HepG2 (cell line): Measurements from ENCODE around the gene RNF123. TPM values are rescaled to one million over a fixed set of nuclear protein-coding genes. Genes with fewer than 3 reads are reported as not detected.

ENCODE experiments used
- ATAC-seq: fragments of 200-7000 bp; cut with Tn5 transposase; 3 replicates; pipeline ENCODE4 v1.9.1; 2020; ENCODE audit warnings: mild to moderate bottlenecking, moderate library complexity
- BruUV-seq: library from RNA; stranded (reverse); fragments of 400-500 nt; replicated peaks from 2 replicates; lab custom pipeline; 2021; lab: Mats Ljungman, UMichigan
- CTCF ChIA-PET: fragments of 300-600 bp; formaldehyde crosslinking; extraction: SDS; loops from one replicate; lab custom pipeline; 2021; ENCODE audit warnings: low total read pairs, inconsistent platforms, low intra/inter-chr PET ratio; lab: Yijun Ruan, JAX
- POLR2A ChIA-PET: fragments of 350-600 bp; sonication (Branson Sonifier 250); formaldehyde crosslinking; loops from one replicate; lab custom pipeline; 2020; ENCODE audit warnings: antibody characterized with exemption, inconsistent platforms; lab: Yijun Ruan, JAX
- DNase-seq: peaks from one replicate; pipeline ENCODE4 v3.0.0-alpha.2; 2015; ENCODE audit warnings: low spot score
- FAIRE-seq: peaks from 3 replicates; lab custom pipeline; 2011; peaks lifted over from hg19 to GRCh38; lab: Jason Lieb, UNC
- H2AFZ ChIP-seq: one replicate; pipeline ENCODE4 v1.6.1; 2011; ENCODE audit warnings: low read length, inconsistent platforms
- H3K27ac ChIP-seq: fragments of 300-600 bp; 3 replicates; pipeline ENCODE4 v1.8.0; 2011; ENCODE audit warnings: mixed run types, mild to moderate bottlenecking, mixed read lengths, low read length, inconsistent platforms; ENCODE audit not compliant: insufficient read depth; ENCODE audit errors: extremely low read length
- H3K27me3 ChIP-seq, 2 experiments: fragments of 200-600 bp in 1 of 2; 2 replicates in 1 of 2; 3 replicates in 1 of 2; pipeline versions ENCODE4 v1.6.0 to v1.8.0; 2011; ENCODE audit warnings: low read length in 2 of 2, mild to moderate bottlenecking in 2 of 2, moderate library complexity in 2 of 2, inconsistent platforms in 1 of 2; ENCODE audit not compliant: insufficient read depth in 2 of 2, control insufficient read depth in 1 of 2
- H3K36me3 ChIP-seq, 2 experiments: fragments of 200-600 bp in 1 of 2; replicated peaks in 1 of 2; 2 replicates in 1 of 2; 3 replicates in 1 of 2; pipeline versions ENCODE4 v1.5.1 to v1.8.0; 2011; ENCODE audit warnings: low read length in 2 of 2, inconsistent platforms in 1 of 2; ENCODE audit not compliant: insufficient read depth in 2 of 2, control insufficient read depth in 1 of 2
- H3K4me1 ChIP-seq: 2 replicates; pipeline ENCODE4 v1.5.1; 2012; ENCODE audit warnings: low read length, inconsistent platforms; ENCODE audit not compliant: insufficient read depth
- H3K4me2 ChIP-seq: 2 replicates; pipeline ENCODE4 v1.6.0; 2011; ENCODE audit warnings: low read depth, low read length, inconsistent platforms
- H3K4me3 ChIP-seq, 3 experiments: fragments of 200-600 bp in 1 of 3; sonication (generic), shearing (Covaris generic) in 1 of 3; replicated peaks in 1 of 3; 2 replicates each; pipeline ENCODE4 v1.5.1; 2011 to 2016; ENCODE audit warnings: low read length in 3 of 3, inconsistent platforms in 2 of 3, low read depth in 2 of 3, mild to moderate bottlenecking in 2 of 3, control low read depth in 1 of 3, mixed read lengths in 1 of 3; ENCODE audit not compliant: insufficient read depth in 1 of 3
- H3K79me2 ChIP-seq: one replicate; pipeline ENCODE4 v1.6.1; 2011; ENCODE audit warnings: low read length, inconsistent platforms; ENCODE audit not compliant: insufficient read depth
- H3K9ac ChIP-seq: 2 replicates; pipeline ENCODE4 v1.6.0; 2011; ENCODE audit warnings: mild to moderate bottlenecking, low read depth, low read length, inconsistent platforms; ENCODE audit not compliant: insufficient read depth
- H3K9me3 ChIP-seq: 2 replicates; pipeline ENCODE4 v1.5.1; 2012; ENCODE audit warnings: mild to moderate bottlenecking, low read length
- H4K20me1 ChIP-seq: 2 replicates; pipeline ENCODE4 v1.6.0; 2011; ENCODE audit warnings: inconsistent platforms, mild to moderate bottlenecking, low read length, moderate library complexity; ENCODE audit not compliant: insufficient read depth
- BCL3 ChIP-seq: sonication (generic); formaldehyde crosslinking; IDR thresholded peaks from 2 replicates; pipeline ENCODE4 v1.5.1; 2020; ENCODE audit warnings: mild to moderate bottlenecking, missing genetic modification reagents, moderate library complexity
- HMGA1 ChIP-seq: sonication (generic); formaldehyde crosslinking; conservative IDR thresholded peaks from 2 replicates; pipeline ENCODE4 v1.4.0; 2020; ENCODE audit warnings: missing genetic modification reagents
- RBFOX2 ChIP-seq: fragments of 200-400 bp; formaldehyde crosslinking; IDR thresholded peaks from 2 replicates; pipeline ENCODE4 v1.6.1; 2017; ENCODE audit warnings: low read depth, mild to moderate bottlenecking, low read length
- RBM22 ChIP-seq: fragments of 200-400 bp; formaldehyde crosslinking; optimal IDR thresholded peaks from 2 replicates; pipeline ENCODE3; 2017; ENCODE audit warnings: mild to moderate bottlenecking, low read length, moderate library complexity
- ZNF704 ChIP-seq: sonication (generic); formaldehyde crosslinking; IDR thresholded peaks from 2 replicates; pipeline ENCODE4 v1.8.1; 2023; ENCODE audit warnings: mild to moderate bottlenecking, inconsistent platforms, moderate library complexity, missing genetic modification reagents, borderline replicate concordance
- WGBS: methylation state at CpG from one replicate; pipeline ENCODE4 v1.1.6; 2017; ENCODE audit warnings: low lambda C conversion rate; 5-methylcytosine and 5-hydroxymethylcytosine counted together
- in situ Hi-C: cut with HindIII; loops from 2 replicates; pipeline ENCODE4 v1.10.0; 2017; ENCODE audit warnings: low pct_unique_long_range_greater_than_20kb; ENCODE audit not compliant: extremely low pct_ligation_motif_present
- intact Hi-C: fragments of 100-400 bp; cut with micrococcal nuclease; formaldehyde crosslinking; loops from one replicate; pipeline ENCODE4 v1.10.0; 2022; ENCODE audit not compliant: unreplicated experiment
- polyA plus RNA-seq, 8 experiments: library from polyadenylated mRNA; depleted of rRNA in 3 of 8; stranded (reverse) in 7 of 8; unstranded in 1 of 8; fragments of >200 nt; fragmentation: Illumina TruSeq in 4 of 8; extraction: Trizol in 4 of 8; gene quantifications; 2 replicates each; pipeline versions ENCODE4 v1.2.1 to v1.2.3, GENCODE V29; 2011 to 2016; ENCODE audit warnings: low read depth in 4 of 8, missing spikeins in 1 of 8, mixed read lengths in 1 of 8; ENCODE audit not compliant: insufficient read depth in 1 of 8
- total RNA-seq, 5 experiments: library from RNA; depleted of rRNA; stranded (reverse); fragments of >200 nt; fragmentation: Illumina TruSeq; extraction: Trizol; gene quantifications; 2 replicates each; pipeline ENCODE4 v1.2.3, GENCODE V29; 2016; ENCODE audit warnings: low read depth in 1 of 5

The RNF123 gene
- total and polyA plus RNA-seq, 2 of the 13 experiments (the other 11 are each of a cell fraction or from before 2014, with no cell fraction given): 29.9 to 82.2 TPM

GRCh38 chr3:49704629-49705028 lies 15.3 kb downstream of the RNF123 start:
- no TSS peak for BruUV-seq
- ChIA-PET POLR2A (no interaction called here), CTCF (interaction anchor here (1.7 to 2.3 kb wide), 2 partner anchors 135 to 201 kb away, joined by 7 to 14 read pairs; no protein-coding TSS in a partner anchor)
- Histone ChIP-seq H3K79me2 (no peaks in the 10 kb centered on the region), H3K9me3 (no peaks in the 10 kb centered on the region), H3K27ac (no peak overlapping the region), H3K36me3 (peaks cover 34 to 71% of the 10 kb centered on the region in 2 experiments), H3K4me1 (no peaks in the 10 kb centered on the region), H3K4me3 (no peak overlapping the region), H4K20me1 (no peaks in the 10 kb centered on the region), H2AFZ (no peak overlapping the region), H3K9ac (no peak overlapping the region), H3K4me2 (no peak overlapping the region), H3K27me3 (no peaks in the 10 kb centered on the region; a peak in 1 of 5 replicates)
- in situ Hi-C loops (loop anchor here (5.0 kb wide), 2 partner anchors 133 to 203 kb away; no protein-coding TSS in a partner anchor), intact Hi-C loops (no loop called here)
- TF ChIP-seq ZNF704: no peak
- TF ChIP-seq HMGA1 (CRISPR knock-in tag): no peak
- TF ChIP-seq RBFOX2: 0 out of 2 replicates have a peak, but pooled peaks have one; percentile 25
- WGBS: 100% methylated on average over 4 of the region's 8 CpGs
- DNase-seq (no peak), FAIRE-seq (no peak), ATAC-seq (no peak)

- no peak overlapping the region for H3K4me3 ChIP-seq
- H3K4me2 ChIP-seq: no peak overlapping the region
- no peak for FAIRE-seq
- H3K9ac ChIP-seq: no peak overlapping the region
- WGBS: 100% methylated on average over 3 of the region's 17 CpGs
- no peaks in the 10 kb centered on the region for H3K4me1 ChIP-seq
- CTCF ChIA-PET: no interaction called here
- no peak overlapping the region for H2AFZ ChIP-seq
- TF ChIP-seq BCL3 (CRISPR knock-in tag) (no peak), RBM22 (peak; percentile 27)
- TF ChIP-seq, all 625 proteins: peak for 1
- H3K9me3 ChIP-seq: no peaks in the 10 kb centered on the region
- H3K79me2 ChIP-seq: no peaks in the 10 kb centered on the region
- in situ Hi-C loops: no loop called here
- no peak overlapping the region for H3K27ac ChIP-seq
- ATAC-seq (no peak), DNase-seq (no peak)
- H3K36me3 ChIP-seq: peaks cover 33 to 62% of the 10 kb centered on the region in 2 experiments
- POLR2A ChIA-PET: no interaction called here
- no peaks in the 10 kb centered on the region for H4K20me1 ChIP-seq
- no peaks in the 10 kb centered on the region; a peak in 1 of 5 replicates for H3K27me3 ChIP-seq
- intact Hi-C loops: no loop called here
- no TSS peak for BruUV-seq
These were observed 16.1 kb downstream of the RNF123 start for GRCh38 chr3:49705390-49705960.
